ENCODE measurements around the gene AACS. TPM values are rescaled to one million over a fixed set of nuclear protein-coding genes. Genes with fewer than 3 reads are reported as not detected.

AACS gene
- polyA plus RNA-seq, 1 donor (not counting 4 experiments of a cell fraction or from before 2014, with no cell fraction given): 27.0 TPM

- H3K9me1 ChIP-seq (ENCODE audit: control insufficient read depth, extremely low read depth, insufficient read depth, low read length): no peaks in the 10 kb centered on the region
- DNase-seq (ENCODE audit: low read depth, low spot score) (no peak), FAIRE-seq (no peak)
- no peak overlapping the region for H3K27ac ChIP-seq (ENCODE audit: control insufficient read depth, insufficient read depth, low read length)
- peaks cover 49% of the 10 kb centered on the region for H3K79me2 ChIP-seq (ENCODE audit: control insufficient read depth, insufficient read depth, low read length)
- H2AFZ ChIP-seq (ENCODE audit: control insufficient read depth, low read length): no peak overlapping the region
- H3K36me3 ChIP-seq (ENCODE audit: control insufficient read depth in 2 of 2, extremely low read depth in 1 of 2, insufficient read depth in 2 of 2, low read length in 2 of 2): peaks cover 9 to 19% of the 10 kb centered on the region in 2 experiments
- H3K27me3 ChIP-seq (ENCODE audit: control insufficient read depth, extremely low read depth, insufficient read depth, low read length): no peaks in the 10 kb centered on the region
- TF ChIP-seq CTCF (optimal IDR thresholded peaks at IDR 0.05 in 1 of 3, IDR thresholded peaks at IDR 0.05 in 1 of 3, conservative IDR thresholded peaks at IDR 0.05 in 1 of 3; ENCODE audit: extremely low read depth in 1 of 3, insufficient read depth in 2 of 3, low read length in 3 of 3) (no peak), EZH2 (IDR thresholded peaks at IDR 0.05; ENCODE audit: low read length) (no peak)
- peaks cover 6% of the 10 kb centered on the region for H3K4me1 ChIP-seq (ENCODE audit: control insufficient read depth, extremely low read depth, insufficient read depth, low read length)
- no peak overlapping the region for H3K4me2 ChIP-seq (ENCODE audit: control insufficient read depth, extremely low read depth, insufficient read depth, low read depth, low read length)
- dilution Hi-C loops (cut with MboI; ENCODE audit: extremely low pct_ligation_motif_present, low sequenced_read_pairs): no loop called here
- H3K9me3 ChIP-seq (ENCODE audit: control insufficient read depth, low read depth, low read length): no peaks in the 10 kb centered on the region
- H4K20me1 ChIP-seq (ENCODE audit: control insufficient read depth, extremely low read depth, insufficient read depth, low read length): no peaks in the 10 kb centered on the region
- H3K4me3 ChIP-seq (ENCODE audit: control insufficient read depth in 2 of 3, extremely low read depth in 1 of 3, insufficient read depth in 2 of 3, low read depth in 1 of 3, low read length in 3 of 3): no peak overlapping the region
- H3K9ac ChIP-seq (ENCODE audit: control insufficient read depth, extremely low read depth, insufficient read depth, low read length): no peak overlapping the region
These were observed 4.4 kb downstream of the AACS start for GRCh38 chr12:125069616-125070015.

- Histone ChIP-seq H3K9ac (ENCODE audit: control insufficient read depth, extremely low read depth, insufficient read depth, low read length) (no peak overlapping the region), H3K9me1 (ENCODE audit: control insufficient read depth, extremely low read depth, insufficient read depth, low read length) (no peaks in the 10 kb centered on the region), H3K9me3 (ENCODE audit: control insufficient read depth, low read depth, low read length) (no peaks in the 10 kb centered on the region), H3K36me3 (ENCODE audit: control insufficient read depth in 2 of 2, extremely low read depth in 1 of 2, insufficient read depth in 2 of 2, low read length in 2 of 2) (peaks cover 9 to 19% of the 10 kb centered on the region in 2 experiments), H3K4me2 (ENCODE audit: control insufficient read depth, extremely low read depth, insufficient read depth, low read depth, low read length) (no peak overlapping the region), H3K27me3 (ENCODE audit: control insufficient read depth, extremely low read depth, insufficient read depth, low read length) (no peaks in the 10 kb centered on the region), H4K20me1 (ENCODE audit: control insufficient read depth, extremely low read depth, insufficient read depth, low read length) (no peaks in the 10 kb centered on the region), H3K79me2 (ENCODE audit: control insufficient read depth, insufficient read depth, low read length) (peaks cover 49% of the 10 kb centered on the region), H3K27ac (ENCODE audit: control insufficient read depth, insufficient read depth, low read length) (no peak overlapping the region), H2AFZ (ENCODE audit: control insufficient read depth, low read length) (no peak overlapping the region), H3K4me3 (ENCODE audit: control insufficient read depth in 2 of 3, extremely low read depth in 1 of 3, insufficient read depth in 2 of 3, low read depth in 1 of 3, low read length in 3 of 3) (no peak overlapping the region), H3K4me1 (ENCODE audit: control insufficient read depth, extremely low read depth, insufficient read depth, low read length) (peaks cover 4% of the 10 kb centered on the region)
- FAIRE-seq (no peak), DNase-seq (ENCODE audit: low read depth, low spot score) (no peak)
- dilution Hi-C loops (cut with MboI; ENCODE audit: extremely low pct_ligation_motif_present, low sequenced_read_pairs): no loop called here
- no peak for TF ChIP-seq CTCF (optimal IDR thresholded peaks at IDR 0.05 in 1 of 3, IDR thresholded peaks at IDR 0.05 in 1 of 3, conservative IDR thresholded peaks at IDR 0.05 in 1 of 3; ENCODE audit: extremely low read depth in 1 of 3, insufficient read depth in 2 of 3, low read length in 3 of 3)
- no peak for TF ChIP-seq EZH2 (IDR thresholded peaks at IDR 0.05; ENCODE audit: low read length)
These were observed 4.9 kb downstream of the AACS start for GRCh38 chr12:125070112-125070511.
